Posterior cingulate gyrus (tissue), 11 donors: Measurements from ENCODE around the gene CST6.
A peak's percentile ranks its signal among the peaks of the same experiment; 100 is the strongest.

Experiments used
- DNase-seq, 10 donors: peaks; one replicate each; pipeline versions ENCODE4 v3.0.0 to v3.0.0-alpha.2; 2020 to 2021; ENCODE audit warnings: mixed read lengths in 3 of 10
- intact Hi-C: fragments of 100-400 bp; cut with DNase I; formaldehyde crosslinking; loops from one replicate; pipeline ENCODE4 v1.15.1; 2023

CST6 gene, protein sequence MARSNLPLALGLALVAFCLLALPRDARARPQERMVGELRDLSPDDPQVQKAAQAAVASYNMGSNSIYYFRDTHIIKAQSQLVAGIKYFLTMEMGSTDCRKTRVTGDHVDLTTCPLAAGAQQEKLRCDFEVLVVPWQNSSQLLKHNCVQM

GRCh38 chr11:66011785-66012303, at the start of gene CST6:
Gene CST6 (plus strand): TSS chr11:66012008. CDS start chr11:66012045, 37 bp downstream.
- intact Hi-C loops, result no loop called here
- peak in 2 of 10 donors; percentile 65 to 67 for DNase-seq

- no peak for DNase-seq
- intact Hi-C loops, result loop anchor here (5.0 kb wide), 1 partner anchor 70 kb away; the partner anchor contains the start of gene CCDC85B
Measured at GRCh38 chr11:65962141-65962564, 49.7 kb upstream of the CST6 start.

DNA sequence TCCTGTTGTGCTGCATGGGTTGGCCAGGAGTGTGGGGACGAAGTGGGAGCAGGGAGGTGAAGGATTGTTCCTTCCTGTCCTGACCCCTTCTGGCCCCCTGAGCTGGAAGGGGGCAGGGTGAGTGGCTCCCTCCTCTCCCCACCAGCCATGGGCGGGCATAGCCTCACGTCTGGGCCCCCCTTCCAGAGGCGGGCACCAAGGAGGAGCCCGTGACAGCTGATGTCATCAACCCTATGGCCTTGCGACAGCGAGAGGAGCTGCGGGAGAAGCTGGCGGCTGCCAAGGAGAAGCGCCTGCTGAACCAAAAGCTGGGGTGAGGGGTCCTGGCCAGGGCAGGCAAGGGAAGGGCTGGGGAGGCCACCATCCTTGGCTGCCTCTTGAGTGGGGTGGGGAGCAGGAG, 46.9 kb upstream of the CST6 start:
- intact Hi-C loops, result loop anchor here (5.0 kb wide), 1 partner anchor 73 kb away; the partner anchor contains the start of gene CCDC85B
- DNase-seq, result peak in 2 of 10 donors; percentile 20 to 75

DNA sequence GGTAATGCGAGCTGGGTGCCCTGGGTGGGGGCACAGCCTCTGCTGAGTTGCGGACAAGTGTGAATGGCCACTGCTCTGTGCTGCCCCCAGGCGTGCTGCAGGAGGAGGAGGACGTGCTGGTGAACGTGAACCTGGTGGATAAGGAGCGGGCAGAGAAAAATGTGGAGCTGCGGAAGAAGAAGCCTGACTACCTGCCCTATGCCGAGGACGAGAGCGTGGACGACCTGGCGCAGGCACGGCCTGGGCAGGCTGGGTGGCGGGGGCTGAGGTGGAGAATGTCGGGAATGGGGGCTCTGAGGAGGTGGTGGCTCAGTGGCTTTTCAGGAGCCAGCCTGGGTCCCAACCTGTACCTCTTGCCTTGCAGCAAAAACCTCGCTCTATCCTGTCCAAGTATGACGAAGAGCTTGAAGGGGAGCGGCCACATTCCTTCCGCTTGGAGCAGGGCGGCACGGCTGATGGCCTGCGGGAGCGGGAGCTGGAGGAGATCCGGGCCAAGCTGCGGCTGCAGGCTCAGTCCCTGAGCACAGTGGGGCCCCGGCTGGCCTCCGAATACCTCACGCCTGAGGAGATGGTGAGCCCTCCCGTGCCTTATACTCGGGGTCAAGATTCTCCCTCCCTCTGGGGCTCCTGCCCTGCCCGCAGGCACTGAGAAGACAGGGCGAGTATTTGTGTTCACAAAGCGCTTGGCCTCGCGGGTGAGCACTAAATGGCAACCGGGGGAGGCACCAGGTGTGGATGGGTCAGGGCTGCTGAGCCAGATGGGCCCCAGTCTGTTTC, 45.6 kb upstream of the CST6 start:
- intact Hi-C loops, result no loop called here
- DNase-seq, result peak in 2 of 10 donors; percentile 61 to 67

DNA sequence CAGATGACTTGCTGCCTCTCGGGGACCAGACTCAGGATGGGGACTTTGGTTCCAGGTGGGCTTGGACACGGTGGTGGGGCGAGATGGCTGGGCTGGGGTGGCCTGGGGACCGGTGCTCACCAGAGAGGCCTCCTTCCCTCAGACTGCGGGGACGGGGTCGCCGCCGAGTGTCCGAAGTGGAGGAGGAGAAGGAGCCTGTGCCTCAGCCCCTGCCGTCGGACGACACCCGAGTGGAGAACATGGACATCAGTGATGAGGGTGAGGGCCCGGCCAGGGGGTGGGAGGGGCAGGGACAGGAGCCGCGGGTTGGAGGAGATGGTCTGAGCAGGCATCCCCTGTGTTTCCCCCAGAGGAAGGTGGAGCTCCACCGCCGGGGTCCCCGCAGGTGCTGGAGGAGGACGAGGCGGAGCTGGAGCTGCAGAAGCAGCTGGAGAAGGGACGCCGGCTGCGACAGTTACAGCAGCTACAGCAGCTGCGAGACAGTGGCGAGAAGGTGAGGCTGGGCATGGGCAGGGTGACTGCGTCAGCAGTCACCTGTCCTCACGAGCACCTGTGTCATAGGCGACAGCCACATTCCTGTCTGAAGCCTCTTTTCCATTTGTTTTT, 44.4 kb upstream of the CST6 start:
- DNase-seq, result peak in 1 of 10 donors; percentile 67
- intact Hi-C loops, result no loop called here

GRCh38 chr11:65968600-65969482, 43.0 kb upstream of the CST6 start:
- peak in 3 of 10 donors; percentile 42 to 69 (median 52) for DNase-seq
- intact Hi-C loops, result no loop called here

- intact Hi-C loops, result no loop called here
Measured at GRCh38 chr11:65972116-65972515, 39.7 kb upstream of the CST6 start.

GRCh38 chr11:65973439-65974110, 38.2 kb upstream of the CST6 start:
- DNase-seq, result peak in 2 of 10 donors; percentile 4 to 42
- intact Hi-C loops, result no loop called here

More at GRCh38 chr11:65972116-65972515, 39.7 kb upstream of the CST6 start:
- DNase-seq, result peak in 2 of 10 donors; percentile 62 to 73

GRCh38 chr11:65975771-65976170, 36.0 kb upstream of the CST6 start:
- intact Hi-C loops, result no loop called here
- peak in 3 of 10 donors; percentile 24 to 69 (median 39) for DNase-seq

- intact Hi-C loops, result no loop called here
- DNase-seq, result peak in 3 of 10 donors; percentile 68 to 85 (median 79)
Measured at GRCh38 chr11:65976216-65977176, 35.3 kb upstream of the CST6 start.

DNA sequence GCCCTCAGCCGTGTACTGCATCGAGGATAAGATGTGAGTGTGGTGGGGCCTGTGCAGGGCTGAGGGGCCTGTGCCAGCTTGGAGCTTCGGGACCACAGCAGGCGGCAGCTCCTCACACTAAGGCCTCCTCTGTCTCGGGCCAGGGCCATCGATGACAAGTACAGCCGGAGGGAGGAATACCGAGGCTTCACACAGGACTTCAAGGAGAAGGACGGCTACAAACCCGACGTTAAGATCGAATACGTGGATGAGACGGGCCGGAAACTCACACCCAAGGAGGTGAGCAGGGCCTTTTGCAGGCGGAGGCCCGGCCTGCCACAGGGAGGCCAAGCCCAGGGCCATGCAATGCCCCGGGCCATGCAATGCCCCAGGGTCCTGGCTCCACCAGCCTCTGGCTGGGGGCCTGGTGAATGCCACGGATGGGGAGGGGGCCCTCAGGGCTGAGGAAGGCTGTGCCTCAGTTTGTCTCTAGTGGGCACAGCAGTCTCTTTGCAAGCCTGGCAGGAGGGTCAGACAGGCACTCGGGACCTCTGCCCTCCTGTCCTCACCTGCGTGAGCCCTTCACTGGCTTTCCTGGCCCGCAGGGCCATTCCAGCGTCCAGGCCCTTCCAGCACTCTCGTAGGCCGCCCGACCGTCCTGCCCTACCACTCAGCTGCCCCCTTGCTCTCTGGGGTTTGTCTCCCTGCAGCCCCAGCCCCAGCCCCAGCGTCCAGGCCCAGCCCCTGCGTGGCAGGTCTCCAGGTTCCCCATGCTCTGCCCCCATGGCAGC, 34.0 kb upstream of the CST6 start:
- intact Hi-C loops, result no loop called here
- DNase-seq, result peak in 3 of 10 donors; percentile 31 to 61 (median 58)

GRCh38 chr11:65978391-65979238, 33.2 kb upstream of the CST6 start:
- intact Hi-C loops, result no loop called here
- DNase-seq, result peak in 3 of 10 donors; percentile 41 to 81 (median 75)

- intact Hi-C loops, result no loop called here
Measured at GRCh38 chr11:65979261-65979759, 32.5 kb upstream of the CST6 start.

GRCh38 chr11:65981101-65981740, 30.6 kb upstream of the CST6 start:
- intact Hi-C loops, result no loop called here
- DNase-seq, result peak in 3 of 10 donors; percentile 35 to 62 (median 56)

More at GRCh38 chr11:65979261-65979759, 32.5 kb upstream of the CST6 start:
- DNase-seq, result peak in 3 of 10 donors; percentile 24 to 55 (median 44)

DNA sequence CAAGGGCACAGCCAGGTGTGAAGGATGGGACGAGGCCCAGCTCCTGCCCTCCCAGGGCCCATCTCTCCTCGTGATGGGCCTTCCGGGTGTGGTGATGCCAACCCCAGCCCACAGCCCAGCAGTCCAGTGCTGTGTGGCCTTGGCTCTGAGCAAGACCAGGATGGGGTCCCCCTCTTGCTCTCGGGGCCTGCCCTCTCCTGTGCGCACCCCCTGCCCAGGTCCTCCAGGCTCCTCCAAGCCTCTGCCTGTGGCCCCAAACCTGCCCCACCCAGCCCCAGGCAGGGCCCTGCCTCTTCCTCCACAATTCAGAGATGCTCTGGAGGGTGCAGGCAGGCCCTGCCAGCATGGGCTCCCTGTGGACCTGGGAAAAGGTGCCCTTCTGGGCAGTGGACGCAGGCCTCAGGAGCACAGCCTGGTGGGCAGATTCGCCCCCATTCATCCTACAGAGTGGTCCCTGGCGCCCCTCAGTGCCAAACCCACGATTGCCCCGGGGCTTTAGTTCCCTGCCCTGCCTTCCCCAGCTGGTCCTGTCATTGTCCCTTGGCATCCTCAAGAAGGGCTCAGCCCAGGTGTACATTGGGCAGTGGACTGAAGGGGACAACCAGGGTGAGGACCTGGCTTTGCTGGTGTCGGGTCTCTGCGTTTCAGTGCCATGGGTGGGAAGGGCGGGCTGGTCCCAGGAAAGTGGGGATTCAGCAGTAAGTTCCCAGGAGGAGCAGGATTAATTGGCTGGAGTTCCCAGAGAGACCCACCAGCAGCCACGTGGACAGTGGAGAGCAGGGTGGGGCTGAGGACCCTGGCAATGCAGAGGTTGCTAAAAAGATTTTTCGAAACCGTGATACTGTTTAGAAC, 29.6 kb upstream of the CST6 start:
- intact Hi-C loops, result no loop called here
- peak in 3 of 10 donors; percentile 50 to 56 (median 52) for DNase-seq
